Ishikawa (cell line): ENCODE data around the gene BEND6.

ENCODE experiments used
- CEBPB ChIP-seq: IDR thresholded peaks from 2 replicates; pipeline ENCODE4 v1.6.1; 2012
- CREB1 ChIP-seq: IDR thresholded peaks from 2 replicates; pipeline ENCODE4 v1.6.1; 2012; ENCODE audit warnings: low read depth
- EGR1 ChIP-seq: IDR thresholded peaks from 2 replicates; pipeline ENCODE4 v1.6.1; 2012
- EP300 ChIP-seq: IDR thresholded peaks from 2 replicates; pipeline ENCODE4 v1.6.1; 2012; ENCODE audit warnings: borderline replicate concordance
- FOXM1 ChIP-seq: IDR thresholded peaks from 2 replicates; pipeline ENCODE4 v1.6.1; 2012; ENCODE audit warnings: low read depth, borderline replicate concordance
- NFIC ChIP-seq: IDR thresholded peaks from 2 replicates; pipeline ENCODE4 v1.6.1; 2012
- RAD21 ChIP-seq: IDR thresholded peaks from 2 replicates; pipeline ENCODE4 v1.6.1; 2012; ENCODE audit warnings: low read depth
- TAF1 ChIP-seq: IDR thresholded peaks from 2 replicates; pipeline ENCODE4 v1.6.1; 2012; ENCODE audit warnings: low read depth, mild to moderate bottlenecking
- TCF12 ChIP-seq: IDR thresholded peaks from 2 replicates; pipeline ENCODE4 v1.6.1; 2012; ENCODE audit warnings: low read depth
- TEAD4 ChIP-seq: IDR thresholded peaks from 2 replicates; pipeline ENCODE4 v1.6.1; 2012
- YY1 ChIP-seq: IDR thresholded peaks from 2 replicates; pipeline ENCODE4 v1.6.1; 2012; ENCODE audit warnings: low read depth
- ZBTB7A ChIP-seq: IDR thresholded peaks from 2 replicates; pipeline ENCODE4 v1.6.1; 2012; ENCODE audit warnings: low read depth
- TF ChIP-seq, protein P1 (sequence below): IDR thresholded peaks from 2 replicates; pipeline ENCODE4 v1.6.1; 2012
- TF ChIP-seq, protein P2 (sequence below): IDR thresholded peaks from 2 replicates; pipeline ENCODE4 v1.6.1; 2012; ENCODE audit warnings: low read depth, mild to moderate bottlenecking
- TF ChIP-seq, protein P3 (sequence below): IDR thresholded peaks from 2 replicates; pipeline ENCODE4 v1.6.1; 2012

The BEND6 gene

DNA sequence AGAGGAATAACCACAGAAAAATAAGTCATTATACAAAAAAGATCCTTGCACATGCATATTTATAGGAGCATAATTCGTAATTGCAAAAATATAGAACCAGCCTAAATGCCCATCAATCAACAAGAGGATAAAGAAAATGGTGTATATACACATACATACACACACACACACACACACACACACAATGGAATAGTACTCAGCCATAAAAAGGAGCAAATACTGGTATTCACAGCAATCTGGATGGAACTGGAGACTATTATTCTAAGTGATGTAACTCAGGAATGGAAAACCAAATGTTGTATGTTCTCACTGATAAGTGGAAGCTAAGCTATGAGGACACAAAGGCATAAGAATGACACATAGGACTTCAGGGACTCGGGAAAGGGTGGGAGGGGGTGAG, 89.7 kb downstream of the BEND6 start:
- TF ChIP-seq RAD21 (no peak), TCF12 (no peak), FOXM1 (no peak), EP300 (no peak), TAF1 (no peak), ZBTB7A (no peak), NFIC (no peak), CREB1 (no peak), EGR1 (no peak), CEBPB (no peak), TEAD4 (no peak), YY1 (no peak)
- TF ChIP-seq, protein P1, sequence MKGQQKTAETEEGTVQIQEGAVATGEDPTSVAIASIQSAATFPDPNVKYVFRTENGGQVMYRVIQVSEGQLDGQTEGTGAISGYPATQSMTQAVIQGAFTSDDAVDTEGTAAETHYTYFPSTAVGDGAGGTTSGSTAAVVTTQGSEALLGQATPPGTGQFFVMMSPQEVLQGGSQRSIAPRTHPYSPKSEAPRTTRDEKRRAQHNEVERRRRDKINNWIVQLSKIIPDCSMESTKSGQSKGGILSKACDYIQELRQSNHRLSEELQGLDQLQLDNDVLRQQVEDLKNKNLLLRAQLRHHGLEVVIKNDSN: no peak
- TF ChIP-seq, protein P2, sequence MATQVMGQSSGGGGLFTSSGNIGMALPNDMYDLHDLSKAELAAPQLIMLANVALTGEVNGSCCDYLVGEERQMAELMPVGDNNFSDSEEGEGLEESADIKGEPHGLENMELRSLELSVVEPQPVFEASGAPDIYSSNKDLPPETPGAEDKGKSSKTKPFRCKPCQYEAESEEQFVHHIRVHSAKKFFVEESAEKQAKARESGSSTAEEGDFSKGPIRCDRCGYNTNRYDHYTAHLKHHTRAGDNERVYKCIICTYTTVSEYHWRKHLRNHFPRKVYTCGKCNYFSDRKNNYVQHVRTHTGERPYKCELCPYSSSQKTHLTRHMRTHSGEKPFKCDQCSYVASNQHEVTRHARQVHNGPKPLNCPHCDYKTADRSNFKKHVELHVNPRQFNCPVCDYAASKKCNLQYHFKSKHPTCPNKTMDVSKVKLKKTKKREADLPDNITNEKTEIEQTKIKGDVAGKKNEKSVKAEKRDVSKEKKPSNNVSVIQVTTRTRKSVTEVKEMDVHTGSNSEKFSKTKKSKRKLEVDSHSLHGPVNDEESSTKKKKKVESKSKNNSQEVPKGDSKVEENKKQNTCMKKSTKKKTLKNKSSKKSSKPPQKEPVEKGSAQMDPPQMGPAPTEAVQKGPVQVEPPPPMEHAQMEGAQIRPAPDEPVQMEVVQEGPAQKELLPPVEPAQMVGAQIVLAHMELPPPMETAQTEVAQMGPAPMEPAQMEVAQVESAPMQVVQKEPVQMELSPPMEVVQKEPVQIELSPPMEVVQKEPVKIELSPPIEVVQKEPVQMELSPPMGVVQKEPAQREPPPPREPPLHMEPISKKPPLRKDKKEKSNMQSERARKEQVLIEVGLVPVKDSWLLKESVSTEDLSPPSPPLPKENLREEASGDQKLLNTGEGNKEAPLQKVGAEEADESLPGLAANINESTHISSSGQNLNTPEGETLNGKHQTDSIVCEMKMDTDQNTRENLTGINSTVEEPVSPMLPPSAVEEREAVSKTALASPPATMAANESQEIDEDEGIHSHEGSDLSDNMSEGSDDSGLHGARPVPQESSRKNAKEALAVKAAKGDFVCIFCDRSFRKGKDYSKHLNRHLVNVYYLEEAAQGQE: no peak
- TF ChIP-seq, protein P3, sequence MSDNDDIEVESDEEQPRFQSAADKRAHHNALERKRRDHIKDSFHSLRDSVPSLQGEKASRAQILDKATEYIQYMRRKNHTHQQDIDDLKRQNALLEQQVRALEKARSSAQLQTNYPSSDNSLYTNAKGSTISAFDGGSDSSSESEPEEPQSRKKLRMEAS: no peak

DNA sequence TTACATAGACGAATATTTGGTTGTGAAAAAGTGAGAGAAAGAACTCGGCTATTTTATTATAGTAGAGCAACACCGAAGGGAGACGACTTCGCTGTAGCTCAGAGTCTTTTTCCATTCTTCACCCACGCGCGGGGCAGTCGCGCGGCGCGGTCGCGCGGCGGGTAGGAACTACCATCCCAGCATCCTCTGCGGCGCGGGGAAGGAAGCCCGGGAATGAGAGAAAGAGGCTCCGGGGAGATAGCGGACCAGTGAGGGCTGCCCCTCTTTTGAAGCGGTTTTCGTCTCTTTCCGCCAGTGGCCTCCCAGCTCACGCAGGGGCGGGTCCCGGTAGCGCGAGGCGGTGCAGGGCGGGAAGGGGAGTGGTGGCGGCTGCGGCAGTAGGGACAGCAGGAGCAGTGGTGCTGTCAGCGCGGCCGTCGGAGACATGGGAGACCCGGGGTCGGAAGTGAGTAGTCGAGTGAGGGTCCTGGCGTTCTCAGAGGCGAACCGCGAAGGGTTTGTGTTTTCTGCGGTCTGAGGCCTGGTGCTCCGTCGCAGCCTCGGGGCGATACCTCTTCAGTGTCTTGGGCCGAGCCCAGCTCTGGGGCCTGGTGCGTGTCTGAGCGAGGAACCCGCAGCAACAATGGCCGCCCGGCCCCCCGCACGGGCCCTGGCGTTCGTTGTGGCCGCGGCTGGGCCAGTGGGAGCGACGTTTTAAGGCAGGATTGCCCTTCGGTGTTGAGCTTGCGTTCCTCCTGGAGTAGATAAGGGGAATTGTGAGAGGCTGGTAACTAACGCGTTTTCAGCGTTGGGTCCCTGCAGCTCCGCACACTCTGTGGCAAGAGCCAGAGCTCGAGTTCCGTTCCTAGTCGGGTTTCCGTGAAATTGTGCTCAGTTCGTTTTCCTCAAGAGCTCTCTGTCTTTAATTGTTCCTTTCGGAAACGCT, 91.7 kb downstream of the BEND6 start, which contains the start of gene KIAA1586:
Gene KIAA1586 (plus strand): TSS at position 362 of the 925 bp plus-strand sequence. CDS start 63 bp downstream, at position 425.
- TF ChIP-seq CREB1 (peak; percentile 42; the same call in 1 of the 2 replicates), EGR1 (peak; percentile 64), TAF1 (peak; percentile 62; the same call in 1 of the 2 replicates), FOXM1 (0 out of 2 replicates have a peak, but pooled peaks have one; percentile 22), TCF12 (peak; percentile 60), YY1 (0 out of 2 replicates have a peak, but pooled peaks have one; percentile 38)

DNA sequence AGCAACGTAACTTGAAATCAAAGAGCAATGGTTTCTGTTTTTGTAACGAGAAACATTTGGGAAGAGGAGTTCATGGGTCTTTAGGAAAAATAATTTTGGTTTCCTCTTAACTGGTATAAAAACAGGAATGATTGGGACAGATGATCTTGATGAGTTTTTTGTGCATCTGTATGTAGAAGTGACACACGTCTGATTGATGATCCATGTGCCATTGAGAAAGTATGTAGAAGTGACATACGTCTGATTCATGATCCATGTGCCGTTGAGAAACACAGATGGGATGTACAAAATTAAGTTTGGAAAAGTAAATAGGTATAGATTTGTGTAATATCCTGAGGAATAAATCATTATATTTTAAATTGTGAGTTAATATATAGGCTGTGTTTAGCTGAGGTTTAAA, 93.7 kb downstream of the BEND6 start:
- TF ChIP-seq, protein P1: no peak
- TF ChIP-seq EGR1: no peak
- TF ChIP-seq CEBPB: no peak
- TF ChIP-seq, protein P3: no peak
- no peak for TF ChIP-seq RAD21
- TF ChIP-seq YY1: no peak
- TF ChIP-seq ZBTB7A: no peak
- TF ChIP-seq EP300: no peak
- TF ChIP-seq, protein P2: no peak
- TF ChIP-seq FOXM1: no peak
- TF ChIP-seq NFIC: no peak
- TF ChIP-seq TCF12: no peak
- no peak for TF ChIP-seq TAF1
- no peak for TF ChIP-seq CREB1
- no peak for TF ChIP-seq TEAD4

DNA sequence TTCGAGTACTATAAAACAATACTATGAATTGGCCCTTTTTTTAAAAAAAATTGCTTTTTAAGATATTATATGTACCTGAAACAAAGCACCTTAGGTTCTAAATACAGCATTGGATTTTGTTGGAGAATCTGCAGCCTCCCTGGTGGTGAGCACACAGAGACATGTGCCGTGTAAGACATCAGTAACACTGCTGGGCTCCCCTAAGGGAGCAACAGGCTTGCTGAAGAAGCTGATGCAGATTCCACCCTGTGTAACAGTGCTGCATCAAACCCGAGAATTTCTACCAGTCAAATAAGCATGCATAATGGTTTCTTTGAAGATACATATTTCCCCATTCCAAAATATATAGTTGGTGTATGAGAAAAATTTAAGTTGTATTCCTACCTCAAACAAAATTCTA, 108.9 kb downstream of the BEND6 start:
- TF ChIP-seq RAD21 (no peak), FOXM1 (no peak), ZBTB7A (no peak), YY1 (no peak), TAF1 (no peak), NFIC (no peak), CEBPB (no peak), EGR1 (no peak), CREB1 (no peak), EP300 (no peak), TEAD4 (no peak), TCF12 (no peak)
- TF ChIP-seq, protein P1: no peak
- TF ChIP-seq, protein P3: no peak
- TF ChIP-seq, protein P2: no peak
